ENCODE data around the gene CHCT1.

CHCT1 gene

GRCh38 chr17:60461584-60461983 is 39.3 kb downstream of the CHCT1 start:
- H4K91ac ChIP-seq (ENCODE audit: low read depth, low read length) = no peak overlapping the region
- no peak overlapping the region for H2AK5ac ChIP-seq (ENCODE audit: low read length)
- no peak overlapping the region for H3K4me2 ChIP-seq (ENCODE audit: low read length)
- H3K4ac ChIP-seq (ENCODE audit: low read depth, low read length) = no peak overlapping the region
- H3K9me3 ChIP-seq (ENCODE audit: insufficient read depth, low read depth, low read length) = no peaks in the 10 kb centered on the region
- no peak overlapping the region for H3K9ac ChIP-seq (ENCODE audit: low read length)
- WGBS (ENCODE audit: extremely low coverage, insufficient coverage, insufficient read length) = no CpG with 5 or more reads among the region's 1 CpG
- H3K4me3 ChIP-seq (ENCODE audit: low read depth, low read length) = no peak overlapping the region
- no peak overlapping the region for H2AFZ ChIP-seq (ENCODE audit: insufficient read depth, low read length, poor library complexity)
- H4K8ac ChIP-seq (ENCODE audit: low read depth, low read length) = no peak overlapping the region
- H3K79me2 ChIP-seq (ENCODE audit: control insufficient read depth, insufficient read depth, low read length, poor library complexity) = no peaks in the 10 kb centered on the region
- H3K14ac ChIP-seq (ENCODE audit: low read length) = no peak overlapping the region
- no peak overlapping the region for H2BK12ac ChIP-seq (ENCODE audit: low read length)
- no peaks in the 10 kb centered on the region for H3K79me1 ChIP-seq (ENCODE audit: low read length)
- H3K23ac ChIP-seq (ENCODE audit: low read length) = no peak overlapping the region
- no peaks in the 10 kb centered on the region for H3K4me1 ChIP-seq (ENCODE audit: control insufficient read depth in 1 of 2, insufficient read depth in 2 of 2, low read length in 2 of 2)
- no peaks in the 10 kb centered on the region for H3K27me3 ChIP-seq (ENCODE audit: insufficient read depth, low read length)
- H3K27ac ChIP-seq (ENCODE audit: low read depth, low read length) = no peak overlapping the region
- peaks cover 29 to 31% of the 10 kb centered on the region in 2 experiments for H3K36me3 ChIP-seq (ENCODE audit: control insufficient read depth in 1 of 2, insufficient read depth in 2 of 2, low read length in 2 of 2)
- no peak overlapping the region for H3K18ac ChIP-seq (ENCODE audit: low read length)
- H4K12ac ChIP-seq (ENCODE audit: low read depth, low read length) = no peak overlapping the region
- no peak overlapping the region for H2BK120ac ChIP-seq (ENCODE audit: insufficient read depth, low read length, poor library complexity)
- H2BK5ac ChIP-seq (ENCODE audit: low read depth, low read length, poor library complexity) = no peak overlapping the region
- no peak for DNase-seq

DNA sequence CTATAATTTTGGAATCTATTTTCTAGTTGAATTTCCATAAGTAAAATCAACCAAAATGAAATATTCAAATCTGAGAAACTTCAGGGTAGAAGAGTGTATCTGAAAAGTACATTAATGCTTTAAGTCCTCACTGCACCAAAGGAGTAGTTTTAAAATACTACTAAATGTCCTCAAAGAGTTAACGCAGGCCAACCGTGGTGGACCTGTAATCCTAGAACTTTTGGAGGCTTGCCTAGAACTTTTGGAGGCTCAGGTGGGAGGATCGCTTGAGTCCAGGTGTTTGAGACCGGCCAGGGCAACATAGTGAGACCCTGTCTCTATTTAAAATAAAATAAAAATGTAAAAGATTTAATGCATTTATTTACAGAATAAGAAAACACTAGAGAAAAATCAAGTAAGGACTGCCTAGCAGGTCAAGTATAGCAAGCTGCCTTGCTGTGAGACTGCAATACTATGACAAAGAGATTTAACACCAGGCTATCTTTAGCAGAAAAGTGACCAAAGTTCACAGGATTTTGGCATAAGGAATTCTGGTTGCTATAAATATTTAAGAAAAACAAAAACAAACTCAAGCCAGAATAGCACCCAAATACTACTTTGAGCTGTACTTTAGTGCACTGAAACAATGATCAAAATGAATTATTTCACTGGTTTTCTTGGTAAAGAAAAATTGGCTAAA is 41.0 kb downstream of the CHCT1 start:
- H2BK5ac ChIP-seq (ENCODE audit: low read depth, low read length, poor library complexity) = no peak overlapping the region
- no peaks in the 10 kb centered on the region for H3K79me1 ChIP-seq (ENCODE audit: low read length)
- no peak overlapping the region for H4K12ac ChIP-seq (ENCODE audit: low read depth, low read length)
- no peaks in the 10 kb centered on the region for H3K79me2 ChIP-seq (ENCODE audit: control insufficient read depth, insufficient read depth, low read length, poor library complexity)
- H2BK120ac ChIP-seq (ENCODE audit: insufficient read depth, low read length, poor library complexity) = no peak overlapping the region
- H3K9ac ChIP-seq (ENCODE audit: low read length) = no peak overlapping the region
- H3K4me3 ChIP-seq (ENCODE audit: low read depth, low read length) = no peak overlapping the region
- peaks cover 24 to 25% of the 10 kb centered on the region in 2 experiments for H3K36me3 ChIP-seq (ENCODE audit: control insufficient read depth in 1 of 2, insufficient read depth in 2 of 2, low read length in 2 of 2)
- no peak overlapping the region for H3K18ac ChIP-seq (ENCODE audit: low read length)
- no peak overlapping the region for H3K23ac ChIP-seq (ENCODE audit: low read length)
- H3K27ac ChIP-seq (ENCODE audit: low read depth, low read length) = no peak overlapping the region
- no peak overlapping the region for H4K8ac ChIP-seq (ENCODE audit: low read depth, low read length)
- no peaks in the 10 kb centered on the region for H3K9me3 ChIP-seq (ENCODE audit: insufficient read depth, low read depth, low read length)
- H2AFZ ChIP-seq (ENCODE audit: insufficient read depth, low read length, poor library complexity) = no peak overlapping the region
- no peak overlapping the region for H2AK5ac ChIP-seq (ENCODE audit: low read length)
- no peak overlapping the region for H2BK12ac ChIP-seq (ENCODE audit: low read length)
- no CpG with 5 or more reads among the region's 4 CpGs for WGBS (ENCODE audit: extremely low coverage, insufficient coverage, insufficient read length)
- H3K4me2 ChIP-seq (ENCODE audit: low read length) = no peak overlapping the region
- H3K27me3 ChIP-seq (ENCODE audit: insufficient read depth, low read length) = no peaks in the 10 kb centered on the region
- DNase-seq = no peak
- H3K14ac ChIP-seq (ENCODE audit: low read length) = no peak overlapping the region
- H3K4ac ChIP-seq (ENCODE audit: low read depth, low read length) = no peak overlapping the region
- no peaks in the 10 kb centered on the region for H3K4me1 ChIP-seq (ENCODE audit: control insufficient read depth in 1 of 2, insufficient read depth in 2 of 2, low read length in 2 of 2)
- H4K91ac ChIP-seq (ENCODE audit: low read depth, low read length) = no peak overlapping the region

- no peak for DNase-seq
- no peak overlapping the region for H2BK120ac ChIP-seq (ENCODE audit: insufficient read depth, low read length, poor library complexity)
- H3K79me1 ChIP-seq (ENCODE audit: low read length) = no peaks in the 10 kb centered on the region
- H2BK5ac ChIP-seq (ENCODE audit: low read depth, low read length, poor library complexity) = no peak overlapping the region
- H3K79me2 ChIP-seq (ENCODE audit: control insufficient read depth, insufficient read depth, low read length, poor library complexity) = no peaks in the 10 kb centered on the region
- no peak overlapping the region for H3K27ac ChIP-seq (ENCODE audit: low read depth, low read length)
- no peaks in the 10 kb centered on the region for H3K4me1 ChIP-seq (ENCODE audit: control insufficient read depth in 1 of 2, insufficient read depth in 2 of 2, low read length in 2 of 2)
- no peaks in the 10 kb centered on the region for H3K9me3 ChIP-seq (ENCODE audit: insufficient read depth, low read depth, low read length)
- no peak overlapping the region for H2AK5ac ChIP-seq (ENCODE audit: low read length)
- H2BK12ac ChIP-seq (ENCODE audit: low read length) = no peak overlapping the region
- H3K14ac ChIP-seq (ENCODE audit: low read length) = no peak overlapping the region
- no peaks in the 10 kb centered on the region for H3K27me3 ChIP-seq (ENCODE audit: insufficient read depth, low read length)
- no peak overlapping the region for H3K23ac ChIP-seq (ENCODE audit: low read length)
- no peak overlapping the region for H4K91ac ChIP-seq (ENCODE audit: low read depth, low read length)
- H3K4me2 ChIP-seq (ENCODE audit: low read length) = no peak overlapping the region
- no peak overlapping the region for H3K9ac ChIP-seq (ENCODE audit: low read length)
- WGBS (ENCODE audit: extremely low coverage, insufficient coverage, insufficient read length) = no CpG with 5 or more reads among the region's 1 CpG
- peaks cover 23 to 26% of the 10 kb centered on the region in 2 experiments for H3K36me3 ChIP-seq (ENCODE audit: control insufficient read depth in 1 of 2, insufficient read depth in 2 of 2, low read length in 2 of 2)
- no peak overlapping the region for H4K12ac ChIP-seq (ENCODE audit: low read depth, low read length)
- H4K8ac ChIP-seq (ENCODE audit: low read depth, low read length) = no peak overlapping the region
- no peak overlapping the region for H3K18ac ChIP-seq (ENCODE audit: low read length)
- no peak overlapping the region for H3K4ac ChIP-seq (ENCODE audit: low read depth, low read length)
- no peak overlapping the region for H2AFZ ChIP-seq (ENCODE audit: insufficient read depth, low read length, poor library complexity)
- no peak overlapping the region for H3K4me3 ChIP-seq (ENCODE audit: low read depth, low read length)
These were observed 42.1 kb downstream of the CHCT1 start for GRCh38 chr17:60464343-60464742.

- no peak overlapping the region for H3K23ac ChIP-seq (ENCODE audit: low read length)
- no peaks in the 10 kb centered on the region for H3K27me3 ChIP-seq (ENCODE audit: insufficient read depth, low read length)
- H3K4me1 ChIP-seq (ENCODE audit: control insufficient read depth in 1 of 2, insufficient read depth in 2 of 2, low read length in 2 of 2) = no peaks in the 10 kb centered on the region
- H4K12ac ChIP-seq (ENCODE audit: low read depth, low read length) = no peak overlapping the region
- no peaks in the 10 kb centered on the region for H3K9me3 ChIP-seq (ENCODE audit: insufficient read depth, low read depth, low read length)
- no peak overlapping the region for H3K18ac ChIP-seq (ENCODE audit: low read length)
- H2AFZ ChIP-seq (ENCODE audit: insufficient read depth, low read length, poor library complexity) = no peak overlapping the region
- H3K79me1 ChIP-seq (ENCODE audit: low read length) = no peaks in the 10 kb centered on the region
- H3K4ac ChIP-seq (ENCODE audit: low read depth, low read length) = no peak overlapping the region
- H3K4me3 ChIP-seq (ENCODE audit: low read depth, low read length) = no peak overlapping the region
- no peak overlapping the region for H2AK5ac ChIP-seq (ENCODE audit: low read length)
- no peak overlapping the region for H2BK5ac ChIP-seq (ENCODE audit: low read depth, low read length, poor library complexity)
- H3K79me2 ChIP-seq (ENCODE audit: control insufficient read depth, insufficient read depth, low read length, poor library complexity) = no peaks in the 10 kb centered on the region
- no peak overlapping the region for H4K8ac ChIP-seq (ENCODE audit: low read depth, low read length)
- H2BK12ac ChIP-seq (ENCODE audit: low read length) = no peak overlapping the region
- no peak overlapping the region for H3K27ac ChIP-seq (ENCODE audit: low read depth, low read length)
- DNase-seq = no peak
- no peak overlapping the region for H2BK120ac ChIP-seq (ENCODE audit: insufficient read depth, low read length, poor library complexity)
- no peak overlapping the region for H4K91ac ChIP-seq (ENCODE audit: low read depth, low read length)
- H3K36me3 ChIP-seq (ENCODE audit: control insufficient read depth in 1 of 2, insufficient read depth in 2 of 2, low read length in 2 of 2) = peaks cover 11 to 16% of the 10 kb centered on the region in 2 experiments
- no peak overlapping the region for H3K14ac ChIP-seq (ENCODE audit: low read length)
- H3K4me2 ChIP-seq (ENCODE audit: low read length) = no peak overlapping the region
- H3K9ac ChIP-seq (ENCODE audit: low read length) = no peak overlapping the region
These were observed 46.1 kb downstream of the CHCT1 start for GRCh38 chr17:60468371-60468770.
